Measurements from ENCODE around the gene PMPCA. TPM values are rescaled to one million over a fixed set of nuclear protein-coding genes. Genes with fewer than 3 reads are reported as not detected.

The PMPCA gene
- total RNA-seq, 4 donors from 2014 or later = 14.8 to 33.3 (median 29.8) TPM

DNA sequence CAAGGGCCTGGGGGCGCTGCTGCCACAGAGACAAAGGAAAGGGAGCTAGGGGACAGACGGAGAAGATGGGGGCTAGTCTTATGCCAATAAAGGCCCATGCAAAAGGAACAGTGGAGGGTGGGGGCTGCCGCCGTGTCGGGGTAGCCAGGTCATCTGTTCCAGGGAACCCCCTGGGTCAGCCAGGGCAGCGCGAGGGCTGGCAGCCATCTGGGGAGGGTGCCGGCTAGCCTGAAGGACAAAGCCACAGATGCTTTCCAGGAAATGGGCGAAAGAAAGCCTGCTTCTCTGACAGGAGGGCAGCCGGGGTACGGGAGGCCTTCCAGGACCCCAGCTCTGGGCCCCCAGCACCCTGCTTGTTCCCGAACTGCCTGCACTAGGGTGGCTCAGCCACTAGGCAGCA, 35.4 kb upstream of the PMPCA start:
- TF ChIP-seq, protein P1, sequence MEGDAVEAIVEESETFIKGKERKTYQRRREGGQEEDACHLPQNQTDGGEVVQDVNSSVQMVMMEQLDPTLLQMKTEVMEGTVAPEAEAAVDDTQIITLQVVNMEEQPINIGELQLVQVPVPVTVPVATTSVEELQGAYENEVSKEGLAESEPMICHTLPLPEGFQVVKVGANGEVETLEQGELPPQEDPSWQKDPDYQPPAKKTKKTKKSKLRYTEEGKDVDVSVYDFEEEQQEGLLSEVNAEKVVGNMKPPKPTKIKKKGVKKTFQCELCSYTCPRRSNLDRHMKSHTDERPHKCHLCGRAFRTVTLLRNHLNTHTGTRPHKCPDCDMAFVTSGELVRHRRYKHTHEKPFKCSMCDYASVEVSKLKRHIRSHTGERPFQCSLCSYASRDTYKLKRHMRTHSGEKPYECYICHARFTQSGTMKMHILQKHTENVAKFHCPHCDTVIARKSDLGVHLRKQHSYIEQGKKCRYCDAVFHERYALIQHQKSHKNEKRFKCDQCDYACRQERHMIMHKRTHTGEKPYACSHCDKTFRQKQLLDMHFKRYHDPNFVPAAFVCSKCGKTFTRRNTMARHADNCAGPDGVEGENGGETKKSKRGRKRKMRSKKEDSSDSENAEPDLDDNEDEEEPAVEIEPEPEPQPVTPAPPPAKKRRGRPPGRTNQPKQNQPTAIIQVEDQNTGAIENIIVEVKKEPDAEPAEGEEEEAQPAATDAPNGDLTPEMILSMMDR (IDR thresholded peaks at IDR 0.05; ENCODE audit: low read depth) = no peak

- TF ChIP-seq, protein P1 (IDR thresholded peaks at IDR 0.05; ENCODE audit: low read depth) = no peak
Measured at GRCh38 chr9:136376457-136376856, 34.0 kb upstream of the PMPCA start.

DNA sequence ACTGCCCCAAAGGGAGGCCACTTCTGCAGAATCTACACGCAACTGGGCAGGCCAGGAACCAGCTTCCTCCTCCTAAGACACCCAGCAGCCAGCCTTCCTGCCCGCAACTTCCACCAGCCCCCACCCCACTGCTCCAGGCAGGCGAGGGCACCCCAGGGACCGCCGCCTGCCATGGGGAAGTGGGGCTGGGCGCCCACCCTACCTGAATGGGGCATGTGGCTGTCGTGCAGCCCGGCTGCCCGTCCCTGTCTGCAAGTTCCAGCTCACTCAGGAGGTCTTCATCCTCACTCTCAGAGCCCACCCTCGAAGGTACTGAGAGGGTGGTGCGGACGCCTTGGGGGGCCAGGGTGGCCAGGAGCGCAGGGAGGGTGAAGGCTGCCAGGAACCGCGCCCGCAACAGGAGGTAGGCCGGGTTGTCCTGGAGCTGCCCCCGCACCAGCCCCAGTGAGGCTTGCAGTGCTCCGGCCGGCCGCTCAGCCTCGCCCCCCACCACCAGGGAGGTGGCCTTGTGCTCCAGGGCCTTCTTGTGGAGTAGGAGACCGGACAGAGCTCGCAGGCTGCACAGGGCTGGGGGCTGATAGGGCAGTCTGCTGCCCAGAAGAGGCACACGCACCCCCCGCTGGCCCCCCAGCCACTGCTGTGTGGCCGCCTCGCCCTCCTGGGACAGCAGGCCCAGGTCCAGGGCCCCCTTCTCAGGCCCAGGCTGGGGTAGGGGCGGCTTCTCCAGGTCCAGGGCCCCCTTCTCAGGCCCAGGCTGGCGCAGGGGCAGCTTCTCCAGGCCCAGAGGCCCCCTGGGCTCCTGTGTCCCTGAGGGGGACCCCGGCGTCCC, 32.9 kb upstream of the PMPCA start:
- TF ChIP-seq, protein P1 (IDR thresholded peaks at IDR 0.05; ENCODE audit: low read depth) = no peak

DNA sequence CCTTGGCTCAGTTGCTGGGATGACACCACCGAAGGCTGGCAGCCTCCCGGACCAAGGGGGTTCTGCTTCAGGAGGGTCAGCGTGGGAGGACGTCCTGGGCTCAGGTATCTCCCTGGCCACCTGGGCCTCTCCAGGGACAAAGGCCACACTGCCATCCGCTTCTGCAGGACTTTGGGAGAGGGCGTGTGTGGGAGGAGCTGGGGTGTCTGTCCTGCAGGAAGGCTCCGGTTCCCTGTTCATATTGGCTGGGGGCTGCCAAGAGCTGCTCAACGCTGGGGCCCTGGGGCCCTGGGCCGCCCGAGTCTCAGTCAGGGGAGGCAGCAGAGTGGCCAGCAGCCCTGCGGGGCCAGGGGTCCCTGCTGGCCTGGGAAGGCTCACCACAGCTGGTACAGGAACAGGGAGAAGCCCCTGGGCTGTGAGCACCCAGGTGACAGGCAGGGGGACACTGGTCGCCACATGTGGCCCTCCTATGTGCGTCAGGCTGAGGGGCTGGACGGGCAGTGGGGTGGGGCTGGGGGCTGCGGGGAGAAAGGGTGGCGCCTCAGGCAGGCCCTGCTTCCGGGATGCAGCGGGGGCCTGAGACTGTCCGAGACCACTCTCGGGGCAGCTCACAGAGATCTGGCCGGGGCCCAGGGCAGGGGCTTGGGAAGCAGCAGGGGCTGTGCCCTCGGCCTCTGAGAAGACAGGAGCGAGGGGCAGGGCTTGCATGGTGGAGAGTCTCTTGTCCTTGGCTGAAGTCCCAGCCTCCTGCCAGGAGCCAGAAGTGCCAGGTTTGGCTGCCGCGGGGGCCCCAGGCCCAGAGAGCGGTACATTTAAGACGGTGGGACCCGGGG, 32.1 kb upstream of the PMPCA start:
- TF ChIP-seq, protein P1 (IDR thresholded peaks at IDR 0.05; ENCODE audit: low read depth) = no peak

DNA sequence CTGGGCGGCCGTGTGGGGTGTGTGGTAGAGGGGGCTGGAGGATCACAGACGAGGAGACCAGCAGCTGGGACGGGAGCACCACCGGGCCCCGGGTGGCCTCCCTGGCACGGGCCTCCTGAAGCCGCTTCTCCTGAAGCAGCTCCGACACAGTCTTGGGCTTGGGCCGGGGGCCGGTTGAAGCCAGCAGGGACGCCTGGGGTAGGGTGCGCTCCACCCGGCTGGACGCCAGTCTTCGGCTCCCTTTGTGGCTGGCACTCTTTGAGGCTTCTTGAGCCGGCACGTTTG, 31.5 kb upstream of the PMPCA start:
- TF ChIP-seq, protein P1 (IDR thresholded peaks at IDR 0.05; ENCODE audit: low read depth) = no peak

DNA sequence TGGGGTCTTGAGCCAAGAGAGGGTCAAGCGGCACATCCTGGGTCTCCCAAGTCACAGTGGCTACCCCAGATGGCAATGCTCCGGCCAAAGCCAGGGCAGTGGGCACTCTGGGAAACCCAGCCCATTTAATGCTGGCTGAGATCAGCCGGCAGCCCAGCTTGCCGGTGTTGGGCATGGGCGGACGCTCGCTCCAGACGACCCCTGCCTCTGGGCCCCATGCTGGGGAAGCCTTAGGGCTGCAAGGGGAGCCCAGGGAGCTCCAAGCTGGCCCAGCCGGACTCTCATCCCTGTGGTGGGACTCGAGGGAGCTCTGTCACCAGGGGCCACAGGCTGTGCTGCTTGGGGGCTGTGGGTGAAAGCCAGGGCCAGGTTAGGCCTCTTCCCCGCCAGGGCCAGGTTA, 31.1 kb upstream of the PMPCA start:
- TF ChIP-seq, protein P1 (IDR thresholded peaks at IDR 0.05; ENCODE audit: low read depth) = no peak

DNA sequence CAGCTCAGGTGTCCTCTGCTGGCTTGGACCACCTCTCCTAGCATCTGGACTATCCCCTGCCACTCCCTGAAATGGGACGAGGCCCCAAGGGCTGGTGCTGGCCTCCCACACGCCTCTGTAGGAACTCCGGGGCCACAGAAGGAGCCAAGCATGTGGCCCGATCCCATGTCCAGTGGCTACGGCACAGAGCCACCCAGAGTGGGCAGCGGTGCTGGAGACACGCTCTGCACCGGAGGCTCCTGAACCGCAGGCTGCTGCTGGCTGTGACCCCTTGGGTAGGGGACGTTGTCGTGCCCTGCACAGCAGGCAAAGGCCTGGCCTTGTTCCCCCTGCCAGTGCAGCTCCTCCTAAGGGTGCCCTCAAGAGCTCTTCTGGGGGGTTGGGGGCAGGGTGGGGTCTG, 30.6 kb upstream of the PMPCA start:
- TF ChIP-seq, protein P1 (IDR thresholded peaks at IDR 0.05; ENCODE audit: low read depth) = no peak

Measured in subcutaneous adipose tissue (tissue), 4 donors.